DND-41 (cell line): ENCODE data around the gene COL13A1.

Experiments used
- CTCF ChIP-seq: IDR thresholded peaks from 2 replicates; pipeline ENCODE4 v1.5.1; 2012; ENCODE audit warnings: borderline replicate concordance, low read length, moderate library complexity, mild to moderate bottlenecking; ENCODE audit not compliant: poor library complexity, severe bottlenecking; ENCODE audit errors: extremely low read depth
- EZH2 ChIP-seq: IDR thresholded peaks from 3 replicates; pipeline ENCODE4 v1.6.1; 2012; ENCODE audit warnings: borderline replicate concordance, low read depth, mild to moderate bottlenecking, moderate library complexity, low read length, inconsistent platforms; ENCODE audit not compliant: severe bottlenecking

- TF ChIP-seq CTCF (no peak), EZH2 (no peak)
Observed at GRCh38 chr10:69836731-69837030, 35.0 kb downstream of the COL13A1 start.
